Measurements from ENCODE around the gene TUB.

Gene TUB

GRCh38 chr11:8045839-8046238 lies 35.2 kb upstream of the TUB start:
- no peak for DNase-seq (ENCODE audit: low spot score)

GRCh38 chr11:8047382-8047781 lies 33.6 kb upstream of the TUB start:
- no peak for DNase-seq (ENCODE audit: low spot score)

- no peak for DNase-seq (ENCODE audit: low spot score)
Observed at GRCh38 chr11:8049084-8049483, 31.9 kb upstream of the TUB start.

GRCh38 chr11:8055091-8055835 lies 25.7 kb upstream of the TUB start:
- DNase-seq (ENCODE audit: low spot score) = no peak

GRCh38 chr11:8055836-8056526 lies 25.0 kb upstream of the TUB start:
- DNase-seq (ENCODE audit: low spot score) = no peak

- DNase-seq (ENCODE audit: low spot score) = no peak
Observed at GRCh38 chr11:8056810-8057463, 24.1 kb upstream of the TUB start.

- no peak for DNase-seq (ENCODE audit: low spot score)
Observed at GRCh38 chr11:8058216-8058615, 22.8 kb upstream of the TUB start.

GRCh38 chr11:8059030-8059429 lies 22.0 kb upstream of the TUB start:
- no peak for DNase-seq (ENCODE audit: low spot score)

- no peak for DNase-seq (ENCODE audit: low spot score)
Observed at GRCh38 chr11:8059571-8060011, 21.4 kb upstream of the TUB start.

GRCh38 chr11:8060146-8060719 lies 20.8 kb upstream of the TUB start:
- DNase-seq (ENCODE audit: low spot score) = no peak

GRCh38 chr11:8060801-8061554 lies 20.0 kb upstream of the TUB start:
- DNase-seq (ENCODE audit: low spot score) = no peak

GRCh38 chr11:8061555-8062428 lies 19.2 kb upstream of the TUB start:
- no peak for DNase-seq (ENCODE audit: low spot score)

GRCh38 chr11:8062781-8063257 lies 18.2 kb upstream of the TUB start:
- no peak for DNase-seq (ENCODE audit: low spot score)

- no peak for DNase-seq (ENCODE audit: low spot score)
Observed at GRCh38 chr11:8063324-8063723, 17.7 kb upstream of the TUB start.

- DNase-seq (ENCODE audit: low spot score) = no peak
Observed at GRCh38 chr11:8065031-8065430, 16.0 kb upstream of the TUB start.

- DNase-seq (ENCODE audit: low spot score) = no peak
Observed at GRCh38 chr11:8066036-8066910, 14.7 kb upstream of the TUB start.

- no peak for DNase-seq (ENCODE audit: low spot score)
Observed at GRCh38 chr11:8066911-8067455, 14.0 kb upstream of the TUB start.

- no peak for DNase-seq (ENCODE audit: low spot score)
Observed at GRCh38 chr11:8067567-8067928, 13.5 kb upstream of the TUB start.

GRCh38 chr11:8067929-8068575 lies 13.0 kb upstream of the TUB start:
- no peak for DNase-seq (ENCODE audit: low spot score)

Data from cerebellar cortex (tissue), 1 donor.